ENCODE measurements around the gene RSRC1.

Gene RSRC1

DNA sequence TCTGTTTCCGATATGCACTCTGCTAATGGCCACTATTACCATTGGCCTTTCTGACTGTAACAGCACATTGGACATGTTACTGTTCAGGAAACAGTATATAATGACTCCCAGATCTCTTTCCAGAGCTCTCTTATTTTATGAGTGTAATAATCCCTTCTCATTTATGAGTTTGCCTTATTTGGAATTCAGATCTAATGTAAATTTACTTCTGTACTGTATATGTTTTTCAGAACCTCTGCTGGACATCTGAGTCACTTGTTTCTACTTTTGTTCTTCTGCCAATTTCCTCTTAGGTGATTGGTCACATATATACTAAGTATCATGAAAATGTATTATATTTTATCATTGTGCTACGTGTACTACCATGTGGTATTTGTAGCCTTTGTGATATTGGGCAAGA lies 30.5 kb downstream of the RSRC1 start:
- no peaks in the 10 kb centered on the region for H3K4me1 Mint-ChIP-seq (ENCODE audit: low read depth)
- H3K36me3 Mint-ChIP-seq, result peaks cover 22% of the 10 kb centered on the region
- H3K9me3 Mint-ChIP-seq (ENCODE audit: low read depth), result peaks cover 4% of the 10 kb centered on the region

DNA sequence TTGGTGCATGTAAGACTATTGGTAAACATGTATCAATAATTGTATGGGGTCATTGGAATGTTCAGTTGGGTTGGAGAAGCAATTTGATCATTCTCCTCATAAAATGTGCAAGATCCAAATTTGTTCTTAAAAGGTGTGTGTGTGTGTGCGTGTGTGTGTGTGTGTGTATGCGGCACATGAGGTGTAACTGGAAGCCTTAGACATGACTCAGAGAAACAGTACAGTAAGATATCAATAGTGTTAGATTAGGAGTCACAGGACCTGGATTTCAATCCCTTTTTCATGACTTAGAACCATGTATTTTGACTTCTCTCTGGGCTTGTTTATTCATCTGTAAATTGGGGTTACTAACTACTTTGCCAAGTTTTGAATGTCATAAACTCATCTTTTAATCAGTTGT lies 38.3 kb downstream of the RSRC1 start:
- Mint-ChIP-seq H3K36me3 (peaks cover 26% of the 10 kb centered on the region), H3K27me3 (no peaks in the 10 kb centered on the region), H3K9me3 (ENCODE audit: low read depth) (no peaks in the 10 kb centered on the region), H3K4me1 (ENCODE audit: low read depth) (peaks cover 8% of the 10 kb centered on the region), H3K27ac (no peak overlapping the region), H3K4me3 (no peak overlapping the region)

More for the DNA sequence above, 30.5 kb downstream of the RSRC1 start:
- Mint-ChIP-seq H3K27ac (no peak overlapping the region), H3K4me3 (no peak overlapping the region), H3K27me3 (no peaks in the 10 kb centered on the region)

- Mint-ChIP-seq H3K36me3 (peaks cover 39% of the 10 kb centered on the region), H3K4me1 (ENCODE audit: low read depth) (peaks cover 8% of the 10 kb centered on the region), H3K27me3 (no peaks in the 10 kb centered on the region), H3K4me3 (no peak overlapping the region), H3K9me3 (ENCODE audit: low read depth) (no peaks in the 10 kb centered on the region), H3K27ac (no peak overlapping the region)
Observed at GRCh38 chr3:158152186-158152585, 42.3 kb downstream of the RSRC1 start.

GRCh38 chr3:158158969-158159368 lies 49.1 kb downstream of the RSRC1 start:
- Mint-ChIP-seq H3K27ac (no peak overlapping the region), H3K36me3 (peaks cover 41% of the 10 kb centered on the region), H3K27me3 (no peaks in the 10 kb centered on the region), H3K9me3 (ENCODE audit: low read depth) (no peaks in the 10 kb centered on the region), H3K4me3 (no peak overlapping the region), H3K4me1 (ENCODE audit: low read depth) (peaks cover 4% of the 10 kb centered on the region)

- Mint-ChIP-seq H3K27ac (no peak overlapping the region), H3K36me3 (peaks cover 40% of the 10 kb centered on the region), H3K27me3 (no peaks in the 10 kb centered on the region), H3K9me3 (ENCODE audit: low read depth) (no peaks in the 10 kb centered on the region), H3K4me1 (ENCODE audit: low read depth) (peaks cover 4% of the 10 kb centered on the region), H3K4me3 (no peak overlapping the region)
Observed at GRCh38 chr3:158159714-158160113, 49.8 kb downstream of the RSRC1 start.

- Mint-ChIP-seq H3K9me3 (ENCODE audit: low read depth) (no peaks in the 10 kb centered on the region), H3K27ac (no peak overlapping the region), H3K27me3 (no peaks in the 10 kb centered on the region), H3K4me3 (no peak overlapping the region), H3K36me3 (peaks cover 36% of the 10 kb centered on the region), H3K4me1 (ENCODE audit: low read depth) (peaks cover 6% of the 10 kb centered on the region)
Observed at GRCh38 chr3:158160958-158161357, 51.1 kb downstream of the RSRC1 start.

DNA sequence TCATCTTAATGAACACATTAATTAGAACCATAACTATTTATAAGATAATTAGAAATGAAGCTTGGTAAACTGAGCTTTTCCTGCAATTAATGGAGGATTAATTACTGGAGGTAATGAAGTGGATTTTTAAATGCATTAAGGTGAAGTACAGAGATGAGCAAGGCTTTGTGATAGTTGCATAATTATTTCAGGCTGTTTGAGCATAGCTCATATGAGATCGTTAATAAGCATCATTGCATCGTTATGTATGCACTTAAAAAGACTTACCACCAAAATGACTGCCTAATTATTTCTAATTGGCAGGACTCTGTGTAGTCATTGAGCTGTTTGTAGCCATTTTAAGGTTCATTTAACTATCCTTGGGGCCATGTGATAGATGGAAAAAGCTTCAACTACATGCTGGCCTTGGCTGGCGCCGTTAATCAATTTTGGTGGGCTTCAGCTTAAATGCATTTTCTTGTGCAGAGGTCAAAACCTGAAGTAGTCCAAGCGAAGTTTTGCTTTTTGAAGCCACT lies 55.3 kb downstream of the RSRC1 start:
- peaks cover 10% of the 10 kb centered on the region for H3K4me1 Mint-ChIP-seq (ENCODE audit: low read depth)

GRCh38 chr3:158165730-158166129 lies 55.8 kb downstream of the RSRC1 start:
- Mint-ChIP-seq H3K27me3 (no peaks in the 10 kb centered on the region), H3K9me3 (ENCODE audit: low read depth) (no peaks in the 10 kb centered on the region), H3K4me1 (ENCODE audit: low read depth) (peaks cover 10% of the 10 kb centered on the region), H3K36me3 (peaks cover 45% of the 10 kb centered on the region), H3K27ac (no peak overlapping the region), H3K4me3 (no peak overlapping the region)

More for the DNA sequence above, 55.3 kb downstream of the RSRC1 start:
- no peak overlapping the region for H3K27ac Mint-ChIP-seq
- H3K27me3 Mint-ChIP-seq, result no peaks in the 10 kb centered on the region
- no peak overlapping the region for H3K4me3 Mint-ChIP-seq
- H3K9me3 Mint-ChIP-seq (ENCODE audit: low read depth), result no peaks in the 10 kb centered on the region
- peaks cover 40% of the 10 kb centered on the region for H3K36me3 Mint-ChIP-seq

- Mint-ChIP-seq H3K27me3 (no peaks in the 10 kb centered on the region), H3K4me1 (ENCODE audit: low read depth) (peaks cover 10% of the 10 kb centered on the region), H3K9me3 (ENCODE audit: low read depth) (no peaks in the 10 kb centered on the region), H3K4me3 (no peak overlapping the region), H3K27ac (no peak overlapping the region), H3K36me3 (peaks cover 47% of the 10 kb centered on the region)
Observed at GRCh38 chr3:158166223-158166622, 56.3 kb downstream of the RSRC1 start.

DNA sequence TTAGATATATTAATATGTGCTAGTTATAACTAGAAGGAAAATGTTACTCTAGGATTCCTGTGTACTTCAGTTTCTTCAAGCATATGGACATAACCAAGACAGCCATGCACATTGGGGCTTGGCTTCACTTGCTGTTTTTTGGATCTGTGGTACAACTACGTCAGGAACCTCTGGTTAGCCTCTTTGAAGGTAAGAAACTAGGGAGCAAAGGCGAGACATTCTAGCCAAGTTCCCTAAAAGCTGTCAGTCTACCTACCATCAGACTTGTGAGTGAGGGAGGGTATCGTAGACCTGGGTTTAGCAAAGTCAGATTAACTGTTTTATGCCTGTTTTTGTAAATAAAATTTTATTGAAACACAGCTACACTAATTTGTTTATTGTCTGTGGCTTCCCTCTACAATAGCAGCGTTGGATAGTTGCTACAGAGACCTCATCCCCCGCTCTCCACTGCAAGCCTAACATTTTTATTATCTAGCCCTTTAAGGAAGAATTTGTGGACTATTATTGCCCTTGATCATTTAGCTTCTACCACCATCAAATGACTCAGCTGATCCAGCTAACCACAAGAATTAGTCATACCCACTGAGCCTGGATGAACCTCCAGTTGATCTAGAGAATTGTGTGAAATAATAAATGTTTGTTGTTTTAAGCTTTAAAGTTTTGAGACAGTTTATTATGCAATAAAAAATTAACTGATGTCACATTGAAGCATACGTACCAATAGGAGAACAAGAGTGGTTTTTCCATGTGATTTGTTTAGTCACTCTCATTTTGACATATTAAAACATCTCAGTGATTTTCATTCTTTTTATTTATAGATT lies 58.1 kb downstream of the RSRC1 start:
- no peak overlapping the region for H3K27ac Mint-ChIP-seq
- H3K36me3 Mint-ChIP-seq, result peaks cover 42% of the 10 kb centered on the region
- H3K9me3 Mint-ChIP-seq (ENCODE audit: low read depth), result no peaks in the 10 kb centered on the region
- no peak overlapping the region for H3K4me3 Mint-ChIP-seq
- peaks cover 10% of the 10 kb centered on the region for H3K4me1 Mint-ChIP-seq (ENCODE audit: low read depth)
- no peaks in the 10 kb centered on the region for H3K27me3 Mint-ChIP-seq

GRCh38 chr3:158169091-158169491 lies 59.2 kb downstream of the RSRC1 start:
- Mint-ChIP-seq H3K9me3 (ENCODE audit: low read depth) (no peaks in the 10 kb centered on the region), H3K4me3 (no peak overlapping the region), H3K27me3 (no peaks in the 10 kb centered on the region), H3K36me3 (peaks cover 38% of the 10 kb centered on the region), H3K27ac (no peak overlapping the region), H3K4me1 (ENCODE audit: low read depth) (peaks cover 10% of the 10 kb centered on the region)

DNA sequence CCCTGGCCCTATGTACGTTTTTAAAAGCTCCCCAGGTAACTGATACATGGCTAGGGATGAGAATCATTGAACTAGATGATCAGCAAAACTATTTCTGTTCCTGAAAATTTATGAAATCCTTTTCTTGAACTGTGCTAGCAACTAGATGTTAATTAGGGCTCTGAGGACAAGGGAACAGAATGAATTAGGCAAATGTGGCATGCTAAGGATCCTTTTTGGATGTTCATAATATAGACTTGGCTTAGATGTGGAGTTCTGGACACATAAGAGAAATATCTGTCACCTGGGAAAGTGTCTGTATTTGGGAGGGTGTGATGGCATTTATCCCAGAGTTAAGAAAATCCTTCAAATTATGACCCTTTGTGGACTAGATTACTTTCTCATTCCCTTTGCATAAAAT lies 71.2 kb downstream of the RSRC1 start:
- no peaks in the 10 kb centered on the region for H3K27me3 Mint-ChIP-seq
- H3K4me3 Mint-ChIP-seq, result no peak overlapping the region
- H3K36me3 Mint-ChIP-seq, result peaks cover 19% of the 10 kb centered on the region
- peaks cover 5% of the 10 kb centered on the region for H3K9me3 Mint-ChIP-seq (ENCODE audit: low read depth)
- no peak overlapping the region for H3K27ac Mint-ChIP-seq
- peaks cover 8% of the 10 kb centered on the region for H3K4me1 Mint-ChIP-seq (ENCODE audit: low read depth)

- Mint-ChIP-seq H3K4me3 (no peak overlapping the region), H3K36me3 (peaks cover 8% of the 10 kb centered on the region), H3K27ac (no peak overlapping the region), H3K27me3 (no peaks in the 10 kb centered on the region), H3K4me1 (ENCODE audit: low read depth) (peaks cover 14% of the 10 kb centered on the region), H3K9me3 (ENCODE audit: low read depth) (peaks cover 7% of the 10 kb centered on the region)
Observed at GRCh38 chr3:158185711-158186110, 75.8 kb downstream of the RSRC1 start.

GRCh38 chr3:158200955-158201354 lies 91.1 kb downstream of the RSRC1 start:
- Mint-ChIP-seq H3K4me3 (no peak overlapping the region), H3K9me3 (ENCODE audit: low read depth) (peaks cover 30% of the 10 kb centered on the region), H3K36me3 (peaks cover 45% of the 10 kb centered on the region), H3K27ac (no peak overlapping the region), H3K4me1 (ENCODE audit: low read depth) (no peaks in the 10 kb centered on the region), H3K27me3 (no peaks in the 10 kb centered on the region)

- H3K4me3 Mint-ChIP-seq, result no peak overlapping the region
- H3K36me3 Mint-ChIP-seq, result peaks cover 43% of the 10 kb centered on the region
- H3K4me1 Mint-ChIP-seq (ENCODE audit: low read depth), result no peaks in the 10 kb centered on the region
- no peaks in the 10 kb centered on the region for H3K27me3 Mint-ChIP-seq
- H3K9me3 Mint-ChIP-seq (ENCODE audit: low read depth), result peaks cover 13% of the 10 kb centered on the region
- no peak overlapping the region for H3K27ac Mint-ChIP-seq
Observed at GRCh38 chr3:158205324-158205723, 95.4 kb downstream of the RSRC1 start.

GRCh38 chr3:158205994-158206393 lies 96.1 kb downstream of the RSRC1 start:
- Mint-ChIP-seq H3K27me3 (no peaks in the 10 kb centered on the region), H3K27ac (no peak overlapping the region), H3K9me3 (ENCODE audit: low read depth) (peaks cover 7% of the 10 kb centered on the region)

More at GRCh38 chr3:158205994-158206393, 96.1 kb downstream of the RSRC1 start:
- H3K36me3 Mint-ChIP-seq, result peaks cover 41% of the 10 kb centered on the region
- no peak overlapping the region for H3K4me3 Mint-ChIP-seq
- H3K4me1 Mint-ChIP-seq (ENCODE audit: low read depth), result no peaks in the 10 kb centered on the region
